Ishikawa (cell line): ENCODE data around the gene THRAP3.

Experiments used
- CEBPB ChIP-seq: IDR thresholded peaks from 2 replicates; pipeline ENCODE4 v1.6.1; 2012
- CREB1 ChIP-seq: IDR thresholded peaks from 2 replicates; pipeline ENCODE4 v1.6.1; 2012; ENCODE audit warnings: low read depth
- EGR1 ChIP-seq: IDR thresholded peaks from 2 replicates; pipeline ENCODE4 v1.6.1; 2012
- EP300 ChIP-seq: IDR thresholded peaks from 2 replicates; pipeline ENCODE4 v1.6.1; 2012; ENCODE audit warnings: borderline replicate concordance
- FOXM1 ChIP-seq: IDR thresholded peaks from 2 replicates; pipeline ENCODE4 v1.6.1; 2012; ENCODE audit warnings: low read depth, borderline replicate concordance
- NFIC ChIP-seq: IDR thresholded peaks from 2 replicates; pipeline ENCODE4 v1.6.1; 2012
- RAD21 ChIP-seq: IDR thresholded peaks from 2 replicates; pipeline ENCODE4 v1.6.1; 2012; ENCODE audit warnings: low read depth
- REST ChIP-seq: IDR thresholded peaks from 2 replicates; pipeline ENCODE4 v1.6.1; 2012; ENCODE audit warnings: low read depth, mild to moderate bottlenecking
- TAF1 ChIP-seq: IDR thresholded peaks from 2 replicates; pipeline ENCODE4 v1.6.1; 2012; ENCODE audit warnings: low read depth, mild to moderate bottlenecking
- TCF12 ChIP-seq: IDR thresholded peaks from 2 replicates; pipeline ENCODE4 v1.6.1; 2012; ENCODE audit warnings: low read depth
- TEAD4 ChIP-seq: IDR thresholded peaks from 2 replicates; pipeline ENCODE4 v1.6.1; 2012
- YY1 ChIP-seq: IDR thresholded peaks from 2 replicates; pipeline ENCODE4 v1.6.1; 2012; ENCODE audit warnings: low read depth
- ZBTB7A ChIP-seq: IDR thresholded peaks from 2 replicates; pipeline ENCODE4 v1.6.1; 2012; ENCODE audit warnings: low read depth
- TF ChIP-seq, protein P1 (sequence below): IDR thresholded peaks from 2 replicates; pipeline ENCODE4 v1.6.1; 2012
- TF ChIP-seq, protein P2 (sequence below): IDR thresholded peaks from 2 replicates; pipeline ENCODE4 v1.6.1; 2012

The THRAP3 gene

GRCh38 chr1:36339615-36340014, 115.4 kb downstream of the THRAP3 start:
- TF ChIP-seq EGR1 (no peak), FOXM1 (no peak), TCF12 (no peak), CEBPB (no peak), YY1 (no peak), NFIC (no peak), EP300 (no peak), ZBTB7A (no peak), CREB1 (no peak), TAF1 (no peak), REST (no peak), TEAD4 (no peak), RAD21 (no peak)
- TF ChIP-seq, protein P1, sequence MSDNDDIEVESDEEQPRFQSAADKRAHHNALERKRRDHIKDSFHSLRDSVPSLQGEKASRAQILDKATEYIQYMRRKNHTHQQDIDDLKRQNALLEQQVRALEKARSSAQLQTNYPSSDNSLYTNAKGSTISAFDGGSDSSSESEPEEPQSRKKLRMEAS: no peak
- TF ChIP-seq, protein P2, sequence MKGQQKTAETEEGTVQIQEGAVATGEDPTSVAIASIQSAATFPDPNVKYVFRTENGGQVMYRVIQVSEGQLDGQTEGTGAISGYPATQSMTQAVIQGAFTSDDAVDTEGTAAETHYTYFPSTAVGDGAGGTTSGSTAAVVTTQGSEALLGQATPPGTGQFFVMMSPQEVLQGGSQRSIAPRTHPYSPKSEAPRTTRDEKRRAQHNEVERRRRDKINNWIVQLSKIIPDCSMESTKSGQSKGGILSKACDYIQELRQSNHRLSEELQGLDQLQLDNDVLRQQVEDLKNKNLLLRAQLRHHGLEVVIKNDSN: no peak

- TF ChIP-seq, protein P2: no peak
- no peak for TF ChIP-seq NFIC
- no peak for TF ChIP-seq YY1
- TF ChIP-seq TCF12: no peak
- TF ChIP-seq REST: no peak
- TF ChIP-seq TAF1: no peak
- TF ChIP-seq FOXM1: no peak
- TF ChIP-seq ZBTB7A: no peak
- TF ChIP-seq CREB1: no peak
- no peak for TF ChIP-seq EGR1
- no peak for TF ChIP-seq EP300
Measured at GRCh38 chr1:36341626-36342320, 117.5 kb downstream of the THRAP3 start.

DNA sequence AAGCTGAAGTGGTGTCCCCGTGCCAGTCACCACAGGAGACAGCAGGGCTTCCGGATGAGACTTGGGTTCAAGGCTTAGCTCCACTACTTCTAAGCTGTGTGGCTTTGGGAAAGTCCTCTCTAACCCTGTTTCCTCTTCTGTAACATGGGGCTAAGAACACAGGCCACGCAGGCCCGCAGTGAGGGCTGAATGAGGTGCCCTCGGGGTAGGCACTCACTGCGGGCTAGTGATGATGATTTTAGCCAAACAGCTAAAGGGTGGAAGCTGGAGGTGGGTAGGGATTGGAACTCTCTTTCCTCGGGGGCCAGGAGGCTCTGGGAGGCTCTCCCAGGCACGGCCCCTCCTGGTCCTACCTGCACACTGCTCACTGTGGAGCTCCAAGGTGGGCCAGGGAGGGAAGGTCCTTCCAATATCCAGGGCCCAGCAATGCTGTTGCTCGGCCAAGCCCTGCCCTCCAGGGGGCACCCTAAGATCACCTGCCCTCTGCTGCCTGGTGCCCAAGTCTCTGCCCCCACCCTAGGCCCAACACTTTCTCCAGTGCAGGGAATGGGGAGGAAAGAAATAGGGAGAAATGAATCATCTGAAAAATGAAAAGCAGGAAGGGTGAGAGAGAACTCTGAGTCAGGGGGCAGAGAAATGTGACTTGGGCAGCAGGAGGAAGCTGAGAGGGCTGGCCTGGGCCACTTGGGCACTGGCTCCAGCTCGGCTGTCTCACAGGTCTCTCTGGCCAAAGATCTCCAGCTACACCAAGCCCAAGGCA, 118.4 kb downstream of the THRAP3 start:
- no peak for TF ChIP-seq NFIC
- peak; percentile 88 for TF ChIP-seq RAD21

DNA sequence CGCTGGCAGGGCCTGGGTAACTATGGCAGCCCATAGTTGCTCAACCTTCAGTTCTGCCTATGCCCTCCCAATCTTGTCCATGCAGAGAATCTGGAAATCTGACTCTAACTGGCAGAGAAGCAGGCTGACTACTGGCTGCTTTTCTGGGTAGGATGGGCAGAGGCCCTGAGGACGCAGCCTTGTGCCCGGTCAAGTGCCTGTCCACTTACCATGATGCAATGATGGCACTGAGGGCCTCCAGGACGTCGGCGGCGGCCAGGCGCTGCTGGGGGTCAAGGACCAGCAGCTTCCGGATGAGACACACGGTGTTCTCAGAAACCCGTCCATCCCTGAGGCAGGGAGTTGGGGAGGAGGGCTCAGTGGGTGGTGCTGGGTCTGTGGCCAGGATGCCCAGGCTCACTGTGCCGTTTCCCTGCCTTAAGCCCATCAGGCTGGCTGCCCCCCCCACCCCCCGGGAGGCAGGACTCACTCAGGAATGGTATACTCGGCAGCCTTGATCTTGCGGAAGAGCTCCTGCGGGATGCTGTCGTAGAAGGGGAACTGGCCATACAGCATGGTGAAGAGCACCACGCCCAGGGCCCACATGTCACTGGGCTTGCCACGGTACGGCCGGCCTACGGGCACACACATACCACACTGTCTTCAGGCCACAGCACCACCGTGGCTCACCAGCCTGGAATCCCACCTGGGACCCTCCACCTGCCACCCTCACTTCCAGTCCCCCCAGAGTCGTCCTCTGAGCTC, 119.6 kb downstream of the THRAP3 start:
- TF ChIP-seq CEBPB (no peak), RAD21 (no peak), TAF1 (no peak), CREB1 (no peak), TCF12 (no peak)
- TF ChIP-seq, protein P2: no peak

- TF ChIP-seq CEBPB: no peak
- no peak for TF ChIP-seq EP300
- TF ChIP-seq TEAD4: no peak
- TF ChIP-seq YY1: no peak
- TF ChIP-seq TCF12: no peak
- TF ChIP-seq REST: no peak
- no peak for TF ChIP-seq EGR1
- no peak for TF ChIP-seq RAD21
- TF ChIP-seq, protein P1: no peak
- no peak for TF ChIP-seq CREB1
- TF ChIP-seq TAF1: no peak
- no peak for TF ChIP-seq FOXM1
- no peak for TF ChIP-seq NFIC
Measured at GRCh38 chr1:36344395-36344680, 120.1 kb downstream of the THRAP3 start.
